PC-9 (cell line): Measurements from ENCODE around the gene LINC00632. TPM values are rescaled to one million over a fixed set of nuclear protein-coding genes. Genes with fewer than 3 reads are reported as not detected.

Experiments used
- BruUV-seq: library from RNA; stranded (reverse); fragments of 400-500 nt; replicated peaks from 2 replicates; lab custom pipeline; 2021; lab: Mats Ljungman, UMichigan
- CTCF ChIA-PET: fragments of 300-600 bp; sonication (Branson Sonifier 250); formaldehyde crosslinking; loops from one replicate; lab custom pipeline; 2022; ENCODE audit warnings: antibody characterized with exemption; lab: Charles Lee
- POLR2A ChIA-PET: fragments of 300-600 bp; sonication (Branson Sonifier 250); formaldehyde crosslinking; loops from one replicate; lab custom pipeline; 2022; ENCODE audit warnings: antibody characterized with exemption; ENCODE audit not compliant: unreplicated experiment; lab: Charles Lee
- DNase-seq, 2 experiments: peaks; one replicate each; pipeline versions ENCODE4 v3.0.0 to v3.0.0-alpha.2; 2015 to 2022; ENCODE audit warnings: mixed read lengths in 1 of 2
- H2AFZ ChIP-seq: fragments of 200-600 bp; sonication (generic); 2 replicates; pipeline ENCODE4 v1.8.1; 2017; ENCODE audit warnings: antibody characterized with exemption
- H3F3A ChIP-seq: fragments of 200-600 bp; sonication (generic); 2 replicates; pipeline ENCODE4 v1.8.1; 2017; ENCODE audit warnings: antibody characterized with exemption, mild to moderate bottlenecking, low read depth; ENCODE audit not compliant: insufficient read depth
- H3K27ac ChIP-seq: fragments of 200-600 bp; sonication (generic); 2 replicates; pipeline ENCODE4 v1.6.1; 2016; ENCODE audit warnings: mixed run types
- H3K27me3 ChIP-seq: fragments of 200-600 bp; sonication (generic); 2 replicates; pipeline ENCODE4 v1.6.1; 2016; ENCODE audit warnings: low read depth, mixed run types; ENCODE audit not compliant: insufficient read depth
- H3K36me3 ChIP-seq: fragments of 200-600 bp; sonication (generic); 2 replicates; pipeline ENCODE4 v1.6.1; 2016; ENCODE audit warnings: low read depth, mixed run types
- H3K4me1 ChIP-seq: fragments of 200-600 bp; sonication (generic); replicated peaks from 2 replicates; pipeline ENCODE4 v1.6.1; 2016; ENCODE audit warnings: mixed run types; ENCODE audit not compliant: insufficient read depth
- H3K4me2 ChIP-seq: fragments of 200-600 bp; sonication (generic); 2 replicates; pipeline ENCODE4 v1.6.1; 2017; ENCODE audit warnings: mixed run types
- H3K4me3 ChIP-seq: fragments of 200-600 bp; sonication (generic); 2 replicates; pipeline ENCODE4 v1.6.1; 2016; ENCODE audit warnings: mixed run types
- H3K79me2 ChIP-seq: fragments of 200-600 bp; sonication (generic); 2 replicates; pipeline ENCODE4 v1.6.1; 2017; ENCODE audit warnings: low read depth, mixed run types
- H3K9me2 ChIP-seq: fragments of 200-600 bp; sonication (generic); 2 replicates; pipeline ENCODE4 v1.8.1; 2017; ENCODE audit warnings: mild to moderate bottlenecking; ENCODE audit not compliant: insufficient read depth
- H3K9me3 ChIP-seq: fragments of 200-600 bp; sonication (generic); 2 replicates; pipeline ENCODE4 v1.8.1; 2016; ENCODE audit warnings: low read depth; ENCODE audit not compliant: insufficient read depth
- H4K20me1 ChIP-seq: fragments of 200-600 bp; sonication (generic); 2 replicates; pipeline ENCODE4 v1.8.1; 2017; ENCODE audit not compliant: insufficient read depth
- EZH2 ChIP-seq: fragments of 200-600 bp; sonication (generic); IDR thresholded peaks from 2 replicates; pipeline ENCODE4 v1.8.0; 2017; ENCODE audit warnings: antibody characterized with exemption, low read depth
- intact Hi-C: fragments of 100-400 bp; cut with micrococcal nuclease; formaldehyde crosslinking; loops from one replicate; pipeline ENCODE4 v1.10.0; 2022; ENCODE audit not compliant: unreplicated experiment
- total RNA-seq: library from RNA; stranded (reverse); gene quantifications from 2 replicates; pipeline ENCODE4 v1.2.3, GENCODE V29; 2021
- TF ChIP-seq, protein P1 (sequence below): fragments of 200-600 bp; sonication (generic); conservative IDR thresholded peaks from 2 replicates; pipeline ENCODE4 v1.6.1; 2017; ENCODE audit warnings: mixed run types, antibody characterized with exemption, mild to moderate bottlenecking, moderate library complexity

Gene LINC00632
- total RNA-seq, 1 experiment from 2014 or later = 0.46 TPM

- Histone ChIP-seq H3K27ac (no peak overlapping the region), H3K4me1 (no peaks in the 10 kb centered on the region), H3K4me2 (no peak overlapping the region), H3K4me3 (no peak overlapping the region), H3K27me3 (no peaks in the 10 kb centered on the region), H3F3A (no peaks in the 10 kb centered on the region), H3K9me3 (no peaks in the 10 kb centered on the region), H3K79me2 (no peaks in the 10 kb centered on the region), H4K20me1 (no peaks in the 10 kb centered on the region), H3K9me2 (no peaks in the 10 kb centered on the region), H2AFZ (no peak overlapping the region), H3K36me3 (no peaks in the 10 kb centered on the region)
- ChIA-PET POLR2A (no interaction called here), CTCF (no interaction called here)
- TF ChIP-seq, protein P1, sequence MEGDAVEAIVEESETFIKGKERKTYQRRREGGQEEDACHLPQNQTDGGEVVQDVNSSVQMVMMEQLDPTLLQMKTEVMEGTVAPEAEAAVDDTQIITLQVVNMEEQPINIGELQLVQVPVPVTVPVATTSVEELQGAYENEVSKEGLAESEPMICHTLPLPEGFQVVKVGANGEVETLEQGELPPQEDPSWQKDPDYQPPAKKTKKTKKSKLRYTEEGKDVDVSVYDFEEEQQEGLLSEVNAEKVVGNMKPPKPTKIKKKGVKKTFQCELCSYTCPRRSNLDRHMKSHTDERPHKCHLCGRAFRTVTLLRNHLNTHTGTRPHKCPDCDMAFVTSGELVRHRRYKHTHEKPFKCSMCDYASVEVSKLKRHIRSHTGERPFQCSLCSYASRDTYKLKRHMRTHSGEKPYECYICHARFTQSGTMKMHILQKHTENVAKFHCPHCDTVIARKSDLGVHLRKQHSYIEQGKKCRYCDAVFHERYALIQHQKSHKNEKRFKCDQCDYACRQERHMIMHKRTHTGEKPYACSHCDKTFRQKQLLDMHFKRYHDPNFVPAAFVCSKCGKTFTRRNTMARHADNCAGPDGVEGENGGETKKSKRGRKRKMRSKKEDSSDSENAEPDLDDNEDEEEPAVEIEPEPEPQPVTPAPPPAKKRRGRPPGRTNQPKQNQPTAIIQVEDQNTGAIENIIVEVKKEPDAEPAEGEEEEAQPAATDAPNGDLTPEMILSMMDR = no peak
- TF ChIP-seq EZH2 = no peak
- no peak for DNase-seq
- no TSS peak for BruUV-seq
- intact Hi-C loops = no loop called here
Measured at GRCh38 chrX:140744085-140744484, 34.5 kb downstream of the LINC00632 start.

GRCh38 chrX:140756941-140757340, 47.4 kb downstream of the LINC00632 start:
- CTCF ChIA-PET = no interaction called here

GRCh38 chrX:140762061-140762460, 52.5 kb downstream of the LINC00632 start:
- H3K36me3 ChIP-seq = no peaks in the 10 kb centered on the region
- H3K9me3 ChIP-seq = no peaks in the 10 kb centered on the region
- ChIA-PET CTCF (interaction anchor here (0.6 kb wide), 1 partner anchor 645 kb away, joined by 6 read pairs; no protein-coding TSS in a partner anchor), POLR2A (no interaction called here)
- DNase-seq = peak in 1 of 2 experiments; percentile 23
- H3K4me3 ChIP-seq = no peak overlapping the region
- no peaks in the 10 kb centered on the region for H4K20me1 ChIP-seq
- H3K4me2 ChIP-seq = no peak overlapping the region
- H3K79me2 ChIP-seq = no peaks in the 10 kb centered on the region
- no peaks in the 10 kb centered on the region for H3F3A ChIP-seq
- H3K27ac ChIP-seq = no peak overlapping the region
- no peak overlapping the region for H2AFZ ChIP-seq
- TF ChIP-seq, protein P1 = peak; percentile 86
- no peak for TF ChIP-seq EZH2
- intact Hi-C loops = no loop called here
- no peaks in the 10 kb centered on the region for H3K9me2 ChIP-seq
- H3K27me3 ChIP-seq = no peaks in the 10 kb centered on the region
- H3K4me1 ChIP-seq = no peaks in the 10 kb centered on the region
- BruUV-seq = no TSS peak

More at GRCh38 chrX:140756941-140757340, 47.4 kb downstream of the LINC00632 start:
- Histone ChIP-seq H3K27me3 (no peaks in the 10 kb centered on the region), H3K36me3 (no peaks in the 10 kb centered on the region), H3K9me3 (no peaks in the 10 kb centered on the region), H3K4me2 (no peak overlapping the region), H3F3A (no peaks in the 10 kb centered on the region), H3K4me1 (no peaks in the 10 kb centered on the region), H3K4me3 (no peak overlapping the region), H3K27ac (no peak overlapping the region), H3K79me2 (no peaks in the 10 kb centered on the region), H3K9me2 (no peaks in the 10 kb centered on the region), H4K20me1 (no peaks in the 10 kb centered on the region), H2AFZ (no peak overlapping the region)
- no peak for DNase-seq
- no peak for TF ChIP-seq EZH2
- TF ChIP-seq, protein P1 = no peak
- intact Hi-C loops = no loop called here
- BruUV-seq = no TSS peak
- POLR2A ChIA-PET = no interaction called here
